DOHH2 (cell line): ENCODE results near the gene B3GNT3.

Source experiments
- H3F3A ChIP-seq: fragments of 200-600 bp; sonication (generic), shearing (Covaris generic); 2 replicates; pipeline ENCODE4 v1.6.0; 2016; ENCODE audit warnings: antibody characterized with exemption, mild to moderate bottlenecking; ENCODE audit not compliant: control insufficient read depth, insufficient read depth
- H3K27ac ChIP-seq: fragments of 200-600 bp; sonication (generic); 2 replicates; pipeline ENCODE4 v1.5.1; 2014; ENCODE audit warnings: low read depth, mild to moderate bottlenecking, low read length, moderate library complexity
- H3K27me3 ChIP-seq: fragments of 200-600 bp; sonication (generic); 2 replicates; pipeline ENCODE4 v1.6.1; 2014; ENCODE audit warnings: mild to moderate bottlenecking, low read length, mixed read lengths; ENCODE audit not compliant: control insufficient read depth
- H3K36me3 ChIP-seq: fragments of 200-600 bp; sonication (generic); 2 replicates; pipeline ENCODE4 v1.6.1; 2014; ENCODE audit warnings: mild to moderate bottlenecking, low read length, moderate library complexity, mixed read lengths; ENCODE audit not compliant: control insufficient read depth
- H3K4me1 ChIP-seq: fragments of 200-600 bp; sonication (generic); 2 replicates; pipeline ENCODE4 v1.6.1; 2014; ENCODE audit warnings: mild to moderate bottlenecking, low read length, mixed read lengths; ENCODE audit not compliant: control insufficient read depth
- H3K4me2 ChIP-seq: fragments of 200-600 bp; sonication (generic); 2 replicates; pipeline ENCODE4 v1.6.0; 2014; ENCODE audit warnings: mild to moderate bottlenecking, low read length, moderate library complexity
- H3K4me3 ChIP-seq: fragments of 200-600 bp; sonication (generic); 2 replicates; pipeline ENCODE4 v1.5.1; 2014; ENCODE audit warnings: mild to moderate bottlenecking, low read length, mixed read lengths
- H3K79me2 ChIP-seq: fragments of 200-600 bp; sonication (generic); 2 replicates; pipeline ENCODE4 v1.6.1; 2014; ENCODE audit warnings: mild to moderate bottlenecking, low read length, mixed read lengths; ENCODE audit not compliant: control insufficient read depth
- H3K9me2 ChIP-seq: fragments of 200-600 bp; sonication (generic); replicated peaks from 2 replicates; pipeline ENCODE4 v1.6.1; 2014; ENCODE audit warnings: mild to moderate bottlenecking, low read length, mixed read lengths; ENCODE audit not compliant: control insufficient read depth
- H3K9me3 ChIP-seq: fragments of 200-600 bp; sonication (generic); 2 replicates; pipeline ENCODE4 v1.6.1; 2014; ENCODE audit warnings: antibody characterized with exemption, low read length, mixed read lengths; ENCODE audit not compliant: control insufficient read depth, insufficient read depth
- H4K20me1 ChIP-seq: fragments of 200-600 bp; sonication (generic); 2 replicates; pipeline ENCODE4 v1.6.0; 2014; ENCODE audit warnings: low read depth, mild to moderate bottlenecking, antibody characterized with exemption, low read length, moderate library complexity; ENCODE audit not compliant: control insufficient read depth, insufficient read depth
- CTCF ChIP-seq: fragments of 200-600 bp; sonication (generic); IDR thresholded peaks from one replicate; pipeline ENCODE4 v1.5.1; 2014; ENCODE audit warnings: antibody characterized with exemption, mild to moderate bottlenecking, low read depth, low read length; ENCODE audit not compliant: poor library complexity, severe bottlenecking
- EZH2phosphoT487 ChIP-seq: fragments of 200-600 bp; sonication (generic); IDR thresholded peaks from 2 replicates; pipeline ENCODE4 v1.6.1; 2017; ENCODE audit warnings: borderline replicate concordance, mild to moderate bottlenecking, antibody characterized with exemption, low read length, moderate library complexity, mixed read lengths

B3GNT3 gene

GRCh38 chr19:17848595-17849292 lies 53.8 kb downstream of the B3GNT3 start:
- H3K4me3 ChIP-seq: no peak overlapping the region
- H3K36me3 ChIP-seq: no peaks in the 10 kb centered on the region
- peaks cover 35% of the 10 kb centered on the region for H3K4me1 ChIP-seq
- H3K27me3 ChIP-seq: no peaks in the 10 kb centered on the region
- H3K9me3 ChIP-seq: no peaks in the 10 kb centered on the region
- TF ChIP-seq EZH2phosphoT487 (no peak), CTCF (no peak)
- no peaks in the 10 kb centered on the region for H4K20me1 ChIP-seq
- H3K4me2 ChIP-seq: no peak overlapping the region
- no peaks in the 10 kb centered on the region for H3K9me2 ChIP-seq
- no peaks in the 10 kb centered on the region for H3K79me2 ChIP-seq
- H3K27ac ChIP-seq: no peak overlapping the region
- peaks cover 13% of the 10 kb centered on the region; the same call in 1 of the 2 replicates for H3F3A ChIP-seq

DNA sequence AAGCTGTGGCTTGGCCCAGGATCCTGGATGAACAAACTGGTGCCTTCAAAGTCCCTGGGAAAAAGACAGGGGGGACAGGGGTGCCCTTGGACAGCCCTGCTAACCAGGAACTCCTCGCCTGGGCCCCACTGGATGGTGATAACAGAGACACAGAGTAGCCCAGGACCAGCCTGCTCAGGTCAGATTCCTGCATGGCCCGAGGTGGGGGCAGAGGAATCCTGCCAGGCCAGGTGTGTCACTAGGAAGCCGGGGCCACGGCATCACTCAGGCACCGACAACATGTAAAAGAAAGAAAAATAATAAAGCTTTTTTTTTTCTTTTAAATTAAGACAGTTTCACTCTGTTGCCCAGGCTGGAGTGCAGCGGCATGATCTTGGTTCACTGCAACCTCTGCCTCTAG lies 59.1 kb downstream of the B3GNT3 start:
- TF ChIP-seq EZH2phosphoT487 (no peak), CTCF (no peak)
- no peak overlapping the region for H3K27ac ChIP-seq
- H3K9me2 ChIP-seq: no peaks in the 10 kb centered on the region
- H3K4me3 ChIP-seq: no peak overlapping the region
- H3K27me3 ChIP-seq: no peaks in the 10 kb centered on the region
- H3K9me3 ChIP-seq: no peaks in the 10 kb centered on the region
- H3K4me2 ChIP-seq: no peak overlapping the region
- peaks cover under 1% of the 10 kb centered on the region for H3K79me2 ChIP-seq
- H3F3A ChIP-seq: 0 out of 2 replicates have a peak, but pooled peaks cover 7% of the 10 kb centered on the region
- peaks cover 29% of the 10 kb centered on the region for H3K4me1 ChIP-seq
- no peaks in the 10 kb centered on the region for H4K20me1 ChIP-seq
- H3K36me3 ChIP-seq: no peaks in the 10 kb centered on the region

- H3K4me1 ChIP-seq: peaks cover 23% of the 10 kb centered on the region
- no peaks in the 10 kb centered on the region for H3K9me2 ChIP-seq
- TF ChIP-seq CTCF (peak; percentile 95), EZH2phosphoT487 (no peak)
- peak overlapping the region; percentile 10; the same call in 1 of the 2 replicates for H3K4me2 ChIP-seq
- H3K27ac ChIP-seq: no peak overlapping the region
- H3F3A ChIP-seq: peaks cover 12% of the 10 kb centered on the region
- no peaks in the 10 kb centered on the region for H3K27me3 ChIP-seq
- peaks cover 7% of the 10 kb centered on the region for H3K36me3 ChIP-seq
- H3K79me2 ChIP-seq: peaks cover 13% of the 10 kb centered on the region
- H4K20me1 ChIP-seq: peaks cover 6% of the 10 kb centered on the region
- no peaks in the 10 kb centered on the region for H3K9me3 ChIP-seq
- no peak overlapping the region for H3K4me3 ChIP-seq
Measured at GRCh38 chr19:17855280-17856152, 60.6 kb downstream of the B3GNT3 start.
